C1 segment of cervical spinal cord (tissue), 14 donors: ENCODE results near the gene TMEM120A.
"Not testable (repeated sequence)": the region's sequence is repeated elsewhere in the genome, so short reads cannot be mapped to it uniquely, and the experiment has no call there.

Source experiments
- DNase-seq, 14 donors: peaks; one replicate each; lab custom pipeline; 2025; lab: John Stamatoyannopoulos, UW

TMEM120A gene

GRCh38 chr7:75994388-75995051 lies at the start of gene TMEM120A:
TMEM120A (minus strand) TSS chr7:75994595; CDS start chr7:75994570, 25 bp downstream.
- DNase-seq, result peak; percentile 71 to 97 (median 90)

- DNase-seq, result no peak
These were observed 45.7 kb upstream of the TMEM120A start for GRCh38 chr7:76040126-76040525.

DNA sequence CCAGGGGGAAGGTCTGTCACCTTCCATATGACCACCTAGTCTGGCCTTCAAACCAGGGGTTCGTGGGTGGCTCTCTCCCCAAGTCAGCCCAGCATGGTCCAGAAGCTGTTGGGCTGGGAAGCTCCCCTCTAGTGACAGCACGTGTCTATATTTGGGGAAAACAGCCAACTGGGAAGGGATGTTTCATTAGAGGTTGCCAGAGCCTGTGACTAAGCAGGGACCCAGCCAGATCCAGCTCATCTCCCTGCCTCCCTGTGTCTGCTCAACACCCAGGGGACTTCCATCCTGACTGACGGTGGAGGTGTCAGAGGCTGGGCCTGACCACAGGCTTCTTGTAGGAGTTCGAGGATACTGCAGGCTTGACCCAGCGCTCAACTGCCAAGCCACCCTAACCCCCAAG lies 42.9 kb upstream of the TMEM120A start:
- no peak for DNase-seq

- DNase-seq, result no peak
These were observed 37.6 kb upstream of the TMEM120A start for GRCh38 chr7:76031964-76032363.

DNA sequence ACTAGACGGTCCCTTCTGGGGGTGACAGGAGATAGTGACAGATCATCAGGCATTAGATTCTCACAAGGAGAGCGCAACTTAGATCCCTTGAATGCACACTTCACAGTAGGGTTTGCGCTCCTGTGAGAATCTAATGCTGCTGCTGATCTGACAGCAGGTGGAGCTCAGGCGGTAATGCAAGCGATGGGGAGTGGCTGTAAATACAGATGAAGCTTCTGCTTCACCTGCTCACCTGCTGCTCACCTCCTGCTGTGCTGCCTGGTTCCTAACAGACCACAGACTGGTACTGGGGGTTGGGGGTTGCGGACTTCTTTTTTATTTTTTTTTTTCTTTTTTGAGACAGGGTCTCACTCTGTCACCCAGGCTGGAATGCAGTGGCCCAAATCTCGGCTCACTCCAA lies 35.3 kb upstream of the TMEM120A start:
- DNase-seq, result not testable (repeated sequence)

- peak in 5 of 14 donors; percentile 1 to 23 (median 4) for DNase-seq
These were observed 28.6 kb upstream of the TMEM120A start for GRCh38 chr7:76023002-76023401.

DNA sequence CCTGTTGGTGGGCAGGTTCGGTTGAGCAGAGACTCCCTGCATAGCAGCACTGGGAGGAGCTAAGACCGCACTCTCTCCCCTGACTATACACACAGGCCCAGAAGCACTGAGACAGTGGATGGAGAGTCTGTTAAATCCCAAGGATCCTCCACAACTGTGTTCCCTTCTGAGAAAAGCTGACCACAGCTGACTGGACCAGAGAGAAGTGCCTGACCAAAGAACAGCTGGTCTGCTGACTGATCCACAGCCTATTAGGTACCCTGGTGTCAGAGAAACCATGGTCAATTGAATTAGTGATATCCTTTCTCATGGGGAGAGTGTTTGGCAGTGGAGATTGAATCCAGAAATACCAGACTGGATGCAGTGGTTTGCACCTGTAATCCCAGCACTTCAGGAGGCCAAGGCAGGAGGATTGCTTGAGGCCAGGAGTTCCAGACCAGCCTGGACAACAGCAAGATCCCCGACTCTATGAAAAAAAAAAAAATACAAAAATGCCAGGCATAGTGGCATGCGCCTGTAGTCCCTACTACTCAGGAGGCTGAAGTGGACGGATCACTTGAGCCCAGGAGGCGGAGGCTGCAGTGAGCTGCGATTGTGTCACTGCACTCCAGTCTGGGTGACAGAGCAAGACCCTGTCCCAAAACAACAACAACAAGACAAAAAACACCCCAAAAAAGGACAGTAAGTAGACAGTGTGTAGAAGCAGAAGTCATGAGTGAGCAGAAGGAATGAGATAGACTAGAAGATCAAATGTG lies 27.8 kb upstream of the TMEM120A start:
- no peak for DNase-seq

DNA sequence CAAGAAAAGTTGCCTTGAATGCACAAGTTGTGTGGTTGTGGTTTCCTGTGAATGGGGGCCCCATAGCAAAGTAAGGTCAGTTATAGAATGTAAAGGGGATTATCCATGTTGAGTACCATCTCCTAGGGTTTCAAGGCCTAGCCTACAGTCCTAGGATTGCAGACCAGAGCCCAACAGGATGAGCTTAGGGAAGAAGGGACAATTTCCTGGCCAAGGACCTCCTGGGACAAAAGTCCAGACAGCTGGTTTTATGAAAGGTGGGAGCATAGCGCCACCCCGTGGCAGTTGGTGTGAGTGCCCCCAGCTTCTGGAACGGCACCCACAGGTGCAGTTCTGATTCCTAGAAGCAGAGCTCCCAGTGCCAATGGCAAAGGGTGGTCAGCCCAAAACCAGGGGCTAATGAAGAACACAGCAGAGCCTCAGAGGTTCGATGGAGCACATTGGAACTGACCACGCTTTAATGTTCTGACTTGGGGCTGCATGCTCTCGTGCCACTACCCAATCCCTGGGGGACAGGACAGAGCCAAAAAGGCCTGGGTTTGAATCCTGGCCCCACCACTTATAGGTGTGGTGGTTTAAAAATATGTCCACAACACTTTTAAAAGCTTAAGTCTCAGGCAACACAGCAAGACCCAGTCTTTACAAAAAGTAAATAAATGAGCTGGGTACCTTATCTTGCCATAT lies 25.8 kb upstream of the TMEM120A start:
- DNase-seq, result peak in 10 of 14 donors; percentile 6 to 59 (median 20)

- not testable (repeated sequence) for DNase-seq
These were observed 24.1 kb upstream of the TMEM120A start for GRCh38 chr7:76018520-76018919.

DNA sequence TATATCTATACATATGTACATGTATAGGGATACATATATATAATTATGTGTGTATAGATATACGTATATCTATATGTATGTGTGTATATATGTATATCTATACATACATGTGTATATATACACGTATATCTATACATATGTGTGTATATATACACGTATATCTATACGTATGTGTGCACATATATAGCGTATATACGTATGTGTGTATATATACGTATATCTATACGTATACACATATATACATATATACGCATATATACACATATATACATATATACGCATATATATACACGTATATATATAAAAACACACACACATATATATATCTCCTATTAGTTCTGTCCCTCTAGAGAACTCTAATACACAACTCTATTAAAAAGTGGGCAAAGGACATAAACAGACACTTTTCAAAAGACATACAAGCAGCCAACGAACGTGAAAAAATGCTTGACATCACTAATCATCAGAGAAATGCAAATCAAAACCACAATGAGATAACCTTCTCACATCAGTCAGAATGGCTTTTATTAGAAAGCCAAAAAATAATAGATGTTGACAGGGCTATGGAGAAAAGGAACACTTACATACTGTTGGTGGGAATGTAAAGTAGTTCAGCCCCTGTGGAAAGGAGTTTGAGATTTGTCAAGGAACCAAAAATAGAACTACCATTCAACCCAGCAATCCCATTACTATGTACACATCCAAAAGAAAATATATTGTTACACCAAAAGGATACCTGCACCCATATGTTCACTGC lies 22.0 kb upstream of the TMEM120A start:
- DNase-seq, result no peak

DNA sequence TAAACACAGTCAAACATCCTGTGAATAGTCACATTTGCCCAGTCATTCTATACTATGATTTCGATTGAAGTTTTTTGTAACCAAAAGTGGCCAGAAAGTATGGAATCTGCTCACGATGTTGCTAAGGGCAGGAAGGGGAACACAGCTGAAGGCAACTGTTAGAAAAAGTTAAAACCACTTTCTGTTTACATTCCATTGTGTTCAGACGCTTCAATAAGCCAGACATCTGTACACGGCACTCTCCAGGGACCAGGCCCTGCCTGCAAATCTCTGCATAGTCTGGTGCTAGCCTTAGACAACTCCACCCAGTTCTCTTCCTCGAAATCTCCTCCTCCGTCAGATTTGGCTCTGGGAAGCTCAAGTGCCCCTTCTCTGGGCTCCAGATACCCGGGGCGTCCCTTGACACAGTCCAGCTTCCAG lies 17.1 kb upstream of the TMEM120A start:
- DNase-seq, result no peak

DNA sequence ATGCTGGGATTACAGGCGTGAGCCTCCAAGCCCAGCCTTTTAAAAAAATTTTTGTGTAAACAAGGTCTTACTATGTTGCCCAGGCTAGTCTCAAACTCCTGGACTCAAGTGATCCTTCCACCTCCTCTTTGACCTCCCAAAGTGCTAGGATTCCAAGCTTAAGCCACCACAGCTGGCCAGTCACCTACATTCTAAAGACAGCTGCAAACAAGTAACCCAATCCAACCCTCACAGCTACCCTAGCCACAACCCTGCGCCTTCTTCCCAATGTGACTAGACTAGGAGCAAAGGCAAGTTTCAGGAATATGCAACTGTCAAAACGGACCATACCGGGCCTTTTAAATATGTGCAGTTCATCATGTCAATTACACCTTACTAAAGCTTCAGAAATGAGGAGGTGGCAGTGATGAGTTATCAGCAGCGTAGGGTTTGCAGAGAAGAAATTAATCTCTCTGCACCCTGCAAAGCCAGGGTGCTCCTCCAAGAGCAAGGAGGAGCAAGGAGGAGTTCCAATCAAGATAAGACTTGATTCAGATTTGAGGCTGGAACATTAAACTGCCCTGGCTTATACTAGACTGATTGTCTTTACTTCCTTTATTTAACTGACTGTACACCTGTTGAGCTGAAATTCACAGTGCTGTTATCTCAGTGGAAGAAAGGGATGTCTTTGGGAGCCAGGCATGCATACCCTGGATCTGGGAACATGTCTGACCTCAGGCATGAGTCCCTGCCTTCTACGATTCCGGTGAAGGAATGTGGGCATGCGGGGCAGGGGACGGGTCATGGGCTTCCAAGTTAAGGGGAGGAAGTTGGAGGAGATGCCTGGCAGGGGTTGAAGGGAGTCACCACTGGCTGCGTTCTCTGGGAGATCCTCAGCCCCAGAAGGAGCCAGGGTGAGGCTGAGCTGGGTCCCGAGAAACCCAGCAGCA lies 15.5 kb upstream of the TMEM120A start:
- DNase-seq, result no peak

DNA sequence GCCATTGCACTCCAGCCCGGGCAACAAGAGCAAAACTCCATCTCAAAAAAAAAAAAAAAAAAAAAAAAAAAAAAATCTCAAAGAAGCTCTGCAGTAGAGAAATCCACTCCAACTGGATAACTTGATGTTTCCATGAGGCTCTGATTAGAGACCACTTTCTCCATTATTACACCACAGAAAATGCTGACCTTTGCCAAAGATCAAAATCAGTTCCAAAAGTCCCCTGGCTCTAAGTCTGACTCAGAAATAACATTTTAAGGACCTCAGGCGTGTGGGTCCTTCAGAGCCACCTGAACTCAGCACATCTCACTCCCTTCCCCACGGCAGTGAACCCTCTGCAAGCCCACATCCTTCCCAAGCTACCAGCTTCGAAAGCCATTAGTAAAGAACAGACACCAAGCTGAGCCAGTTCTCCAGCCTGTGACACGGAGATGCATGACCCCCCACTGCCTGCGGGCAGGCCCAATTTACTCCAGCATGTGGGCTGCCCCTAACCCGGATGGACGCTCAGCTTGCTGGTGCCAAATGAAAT lies 13.8 kb upstream of the TMEM120A start:
- DNase-seq, result no peak

DNA sequence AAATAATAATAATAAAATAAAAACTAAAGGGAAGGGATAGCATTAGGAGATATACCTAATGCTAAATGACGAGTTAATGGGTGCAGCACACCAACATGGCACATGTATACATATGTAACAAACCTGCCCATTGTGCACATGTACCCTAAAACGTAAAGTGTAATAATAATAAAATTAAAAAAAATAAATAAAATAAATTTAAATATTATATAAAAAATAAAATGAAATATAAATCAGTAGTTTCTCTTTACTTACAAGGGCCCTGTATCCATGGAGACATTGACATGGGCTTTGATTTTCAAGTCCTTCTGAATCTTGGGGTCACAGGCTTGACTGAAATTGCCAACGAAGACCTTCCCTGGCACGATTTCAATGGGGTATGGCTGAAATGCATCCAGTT lies 10.6 kb upstream of the TMEM120A start:
- not testable (repeated sequence) for DNase-seq

DNA sequence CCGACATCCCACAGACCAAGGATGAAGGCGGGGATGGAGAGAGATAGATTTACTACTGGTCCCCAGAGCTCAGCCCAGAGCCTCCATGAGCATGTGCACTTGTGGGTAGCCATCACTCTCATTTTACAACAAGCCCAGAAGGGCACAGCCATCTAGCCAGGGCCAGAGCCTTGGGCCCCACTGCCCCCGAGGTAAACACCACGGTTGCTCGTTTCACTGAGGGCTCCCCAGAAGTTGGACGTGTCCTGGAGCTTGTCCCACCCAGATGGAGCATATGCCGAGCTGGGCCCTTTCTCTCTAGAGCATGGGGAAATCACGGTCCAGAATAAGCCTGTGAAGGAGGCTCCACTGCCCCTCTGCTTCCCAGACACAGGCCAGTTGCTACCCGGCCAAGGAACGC lies 9.0 kb upstream of the TMEM120A start:
- DNase-seq, result no peak

- DNase-seq, result no peak
These were observed 8.4 kb upstream of the TMEM120A start for GRCh38 chr7:76002822-76003221.

DNA sequence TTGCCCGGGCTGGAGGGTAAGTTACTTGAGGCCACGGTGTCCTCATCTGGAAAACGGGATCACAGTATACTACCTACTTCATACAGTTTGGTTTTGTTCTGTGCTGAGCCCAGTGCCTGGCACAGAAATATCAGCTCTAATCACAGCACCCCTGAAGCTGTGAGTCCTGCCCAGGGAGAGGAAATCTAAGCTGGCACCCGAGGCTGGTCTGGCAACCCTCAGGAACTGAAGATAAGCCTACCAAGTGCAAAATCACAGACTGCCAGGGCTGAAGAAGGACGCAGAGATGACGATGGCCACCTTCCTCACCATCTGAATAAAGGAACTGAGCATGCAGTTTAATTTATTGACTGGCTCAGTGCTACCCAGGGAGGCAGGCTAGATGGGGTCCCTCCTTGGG lies 7.7 kb upstream of the TMEM120A start:
- DNase-seq, result no peak

GRCh38 chr7:76000566-76000965 lies 6.2 kb upstream of the TMEM120A start:
- no peak for DNase-seq

- no peak for DNase-seq
These were observed 3.6 kb upstream of the TMEM120A start for GRCh38 chr7:75998038-75998437.

GRCh38 chr7:75996476-75996875 lies 2.1 kb upstream of the TMEM120A start:
- DNase-seq, result no peak
